AG04450 (cell line): ENCODE data around the gene FNDC3B. TPM values are rescaled to one million over a fixed set of nuclear protein-coding genes. Genes with fewer than 3 reads are reported as not detected.

ENCODE experiments used
- CTCF ChIA-PET: fragments of 300-600, 350-600 bp; formaldehyde crosslinking; extraction: SDS; loops from one replicate; lab custom pipeline; 2022; ENCODE audit warnings: antibody characterized with exemption, inconsistent platforms; lab: Charles Lee
- POLR2A ChIA-PET: fragments of 350-600 bp; formaldehyde crosslinking; extraction: SDS; loops from one replicate; lab custom pipeline; 2021; ENCODE audit warnings: antibody characterized with exemption, inconsistent platforms; lab: Yijun Ruan, JAX
- DNase-seq: peaks from one replicate; pipeline ENCODE4 v3.0.0-alpha.2; 2011; ENCODE audit warnings: low read depth, low spot score
- H3K27ac ChIP-seq: one replicate; pipeline ENCODE4 v1.5.1; 2012; ENCODE audit warnings: low read depth, low read length, control low read depth
- H3K27me3 ChIP-seq: one replicate; pipeline ENCODE4 v1.6.0; 2012; ENCODE audit warnings: low read length; ENCODE audit not compliant: control insufficient read depth, insufficient read depth
- H3K4me3 ChIP-seq: 2 replicates; pipeline ENCODE4 v1.5.1; 2011; ENCODE audit warnings: mild to moderate bottlenecking, low read depth, low read length, control low read depth
- H3K9me3 ChIP-seq: 2 replicates; pipeline ENCODE4 v1.5.1; 2012; ENCODE audit warnings: low read length; ENCODE audit not compliant: control insufficient read depth, insufficient read depth
- polyA plus RNA-seq: library from polyadenylated mRNA; depleted of rRNA; stranded (reverse); fragments of >200 nt; gene quantifications from 2 replicates; pipeline ENCODE4 v1.2.3, GENCODE V29; 2011
- TF ChIP-seq, protein P1 (sequence below): IDR thresholded peaks from 2 replicates; pipeline ENCODE4 v1.5.1; 2011; ENCODE audit warnings: low read depth, low read length, control low read depth, inconsistent platforms

Gene FNDC3B
- polyA plus RNA-seq, 1 experiment: 39.5 TPM

DNA sequence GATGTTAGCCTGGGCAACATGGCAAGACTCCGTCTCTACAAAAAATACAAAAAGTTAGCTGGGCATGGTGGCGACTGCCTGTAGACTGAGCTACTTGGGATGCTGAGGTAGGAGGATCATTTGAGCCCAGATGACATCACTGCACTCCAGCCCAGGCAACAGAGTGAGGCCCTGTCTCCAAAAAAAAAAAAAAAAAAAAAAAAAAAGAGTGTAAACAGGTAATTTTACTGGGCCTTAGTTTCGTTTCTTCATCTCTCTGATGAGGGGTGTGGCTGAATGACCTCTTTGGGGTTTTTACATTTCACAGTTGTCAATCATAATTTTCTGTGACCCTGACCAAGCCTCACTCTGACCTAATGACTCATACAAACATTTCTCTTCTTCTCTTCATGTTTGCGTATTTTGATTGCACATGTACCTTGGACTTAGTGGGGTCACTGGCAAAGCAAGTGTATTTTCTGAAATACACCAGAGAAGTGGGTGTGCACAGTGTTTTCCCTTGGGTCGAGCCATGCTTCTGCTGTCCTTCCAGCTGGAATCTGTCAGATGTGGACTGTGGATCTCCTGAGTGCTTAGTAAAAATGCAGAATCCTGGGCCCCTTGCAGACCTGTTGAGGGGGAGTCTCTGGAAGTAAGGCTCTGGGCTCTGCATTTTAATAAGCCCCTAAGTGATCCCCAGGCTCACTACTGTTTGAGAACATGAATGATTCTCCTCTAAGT is 140.5 kb downstream of the FNDC3B start:
- CTCF ChIA-PET: no interaction called here
- no peak overlapping the region for H3K27ac ChIP-seq
- DNase-seq: no peak

GRCh38 chr3:172180473-172180872 is 141.1 kb downstream of the FNDC3B start:
- no peak for DNase-seq
- no peaks in the 10 kb centered on the region for H3K27me3 ChIP-seq
- no peak overlapping the region for H3K27ac ChIP-seq
- ChIA-PET POLR2A (no interaction called here), CTCF (interaction anchor here (0.9 kb wide), 1 partner anchor 152 kb away, joined by 4 read pairs; no protein-coding TSS in a partner anchor)
- no peaks in the 10 kb centered on the region for H3K9me3 ChIP-seq
- H3K4me3 ChIP-seq: no peak overlapping the region
- TF ChIP-seq, protein P1, sequence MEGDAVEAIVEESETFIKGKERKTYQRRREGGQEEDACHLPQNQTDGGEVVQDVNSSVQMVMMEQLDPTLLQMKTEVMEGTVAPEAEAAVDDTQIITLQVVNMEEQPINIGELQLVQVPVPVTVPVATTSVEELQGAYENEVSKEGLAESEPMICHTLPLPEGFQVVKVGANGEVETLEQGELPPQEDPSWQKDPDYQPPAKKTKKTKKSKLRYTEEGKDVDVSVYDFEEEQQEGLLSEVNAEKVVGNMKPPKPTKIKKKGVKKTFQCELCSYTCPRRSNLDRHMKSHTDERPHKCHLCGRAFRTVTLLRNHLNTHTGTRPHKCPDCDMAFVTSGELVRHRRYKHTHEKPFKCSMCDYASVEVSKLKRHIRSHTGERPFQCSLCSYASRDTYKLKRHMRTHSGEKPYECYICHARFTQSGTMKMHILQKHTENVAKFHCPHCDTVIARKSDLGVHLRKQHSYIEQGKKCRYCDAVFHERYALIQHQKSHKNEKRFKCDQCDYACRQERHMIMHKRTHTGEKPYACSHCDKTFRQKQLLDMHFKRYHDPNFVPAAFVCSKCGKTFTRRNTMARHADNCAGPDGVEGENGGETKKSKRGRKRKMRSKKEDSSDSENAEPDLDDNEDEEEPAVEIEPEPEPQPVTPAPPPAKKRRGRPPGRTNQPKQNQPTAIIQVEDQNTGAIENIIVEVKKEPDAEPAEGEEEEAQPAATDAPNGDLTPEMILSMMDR: no peak

More for the DNA sequence above, 140.5 kb downstream of the FNDC3B start:
- Histone ChIP-seq H3K27me3 (no peaks in the 10 kb centered on the region), H3K4me3 (no peak overlapping the region), H3K9me3 (no peaks in the 10 kb centered on the region)
- POLR2A ChIA-PET: interaction anchor here (0.7 kb wide), 1 partner anchor 160 kb away, joined by 10 read pairs; no protein-coding TSS in a partner anchor
- TF ChIP-seq, protein P1: no peak

DNA sequence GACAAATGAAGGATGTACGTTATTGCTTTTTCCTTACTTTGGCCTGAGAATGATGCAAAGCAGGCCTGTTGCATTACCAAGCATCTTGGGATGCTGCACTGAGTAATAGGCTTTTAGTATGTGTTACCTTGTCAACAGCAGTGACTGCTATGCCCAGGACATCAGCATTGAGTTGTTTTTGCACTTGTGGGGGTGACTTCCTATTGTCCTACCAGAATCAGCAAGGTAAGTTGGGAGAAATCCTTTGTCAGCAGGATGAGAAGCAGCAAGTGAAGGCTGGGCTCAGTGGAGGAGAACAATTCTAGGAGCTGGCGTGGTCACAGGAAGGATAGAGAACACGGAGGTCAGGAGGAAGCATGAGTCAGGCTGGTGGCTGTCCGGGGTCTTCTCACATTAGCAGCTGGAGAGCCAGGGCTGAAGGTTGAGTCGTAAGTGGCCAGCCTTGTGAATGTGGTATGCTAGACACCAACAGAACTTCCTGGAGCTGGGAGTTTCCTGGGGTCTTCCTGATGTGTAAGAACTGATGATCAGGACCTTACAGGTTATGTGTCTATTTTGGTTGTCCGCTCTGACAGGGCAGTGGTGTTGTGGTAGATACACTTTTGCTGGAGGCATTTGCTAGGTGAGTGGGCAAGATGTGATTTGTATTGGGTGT is 142.7 kb downstream of the FNDC3B start:
- H3K4me3 ChIP-seq: no peak overlapping the region
- peak overlapping the region; percentile 54 for H3K27ac ChIP-seq
- TF ChIP-seq, protein P1: no peak
- no peak for DNase-seq
- ChIA-PET POLR2A (no interaction called here), CTCF (no interaction called here)
- H3K9me3 ChIP-seq: no peaks in the 10 kb centered on the region
- no peaks in the 10 kb centered on the region for H3K27me3 ChIP-seq

- TF ChIP-seq, protein P1: no peak
- Histone ChIP-seq H3K9me3 (no peaks in the 10 kb centered on the region), H3K4me3 (no peak overlapping the region), H3K27ac (no peak overlapping the region), H3K27me3 (no peaks in the 10 kb centered on the region)
- ChIA-PET POLR2A (no interaction called here), CTCF (no interaction called here)
- no peak for DNase-seq
Observed at GRCh38 chr3:172182797-172183196, 143.4 kb downstream of the FNDC3B start.
